ENCODE measurements around the gene ATG4C.
"Not testable (repeated sequence)": the region's sequence is repeated elsewhere in the genome, so short reads cannot be mapped to it uniquely, and the experiment has no call there.

DNA sequence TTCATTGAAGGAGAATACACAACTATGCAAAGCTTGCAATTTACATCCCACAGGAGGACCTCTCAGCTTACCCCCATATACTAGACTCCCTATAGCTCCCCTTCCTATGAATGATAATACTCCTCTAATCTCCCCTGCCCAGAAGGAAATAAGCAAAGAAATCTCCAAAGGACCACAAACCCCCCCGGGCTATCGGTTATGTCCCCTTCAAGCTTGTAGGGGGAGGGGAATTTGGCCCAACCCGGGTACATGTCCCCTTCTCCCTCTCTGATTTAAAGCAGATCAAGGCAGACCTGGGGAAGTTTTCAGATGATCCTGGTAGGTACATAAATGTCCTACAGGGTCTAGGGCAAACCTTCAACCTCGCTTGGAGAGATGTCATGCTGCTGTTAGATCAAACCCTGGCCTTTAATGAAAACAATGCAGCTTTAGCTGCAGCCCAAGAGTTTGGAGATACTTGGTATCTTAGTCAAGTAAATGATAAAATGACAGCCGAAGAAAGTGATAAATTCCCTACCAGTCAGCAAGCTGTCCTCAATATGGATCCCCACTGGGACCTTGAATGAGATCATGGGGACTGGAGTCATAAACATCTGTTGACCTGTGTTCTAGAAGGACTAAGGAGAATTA is 27.6 kb upstream of the ATG4C start:
- not testable (repeated sequence) for TF ChIP-seq SIN3A (IDR thresholded peaks at IDR 0.05; ENCODE audit: borderline replicate concordance, insufficient read depth, low read depth, low read length)
- TF ChIP-seq, protein P1, sequence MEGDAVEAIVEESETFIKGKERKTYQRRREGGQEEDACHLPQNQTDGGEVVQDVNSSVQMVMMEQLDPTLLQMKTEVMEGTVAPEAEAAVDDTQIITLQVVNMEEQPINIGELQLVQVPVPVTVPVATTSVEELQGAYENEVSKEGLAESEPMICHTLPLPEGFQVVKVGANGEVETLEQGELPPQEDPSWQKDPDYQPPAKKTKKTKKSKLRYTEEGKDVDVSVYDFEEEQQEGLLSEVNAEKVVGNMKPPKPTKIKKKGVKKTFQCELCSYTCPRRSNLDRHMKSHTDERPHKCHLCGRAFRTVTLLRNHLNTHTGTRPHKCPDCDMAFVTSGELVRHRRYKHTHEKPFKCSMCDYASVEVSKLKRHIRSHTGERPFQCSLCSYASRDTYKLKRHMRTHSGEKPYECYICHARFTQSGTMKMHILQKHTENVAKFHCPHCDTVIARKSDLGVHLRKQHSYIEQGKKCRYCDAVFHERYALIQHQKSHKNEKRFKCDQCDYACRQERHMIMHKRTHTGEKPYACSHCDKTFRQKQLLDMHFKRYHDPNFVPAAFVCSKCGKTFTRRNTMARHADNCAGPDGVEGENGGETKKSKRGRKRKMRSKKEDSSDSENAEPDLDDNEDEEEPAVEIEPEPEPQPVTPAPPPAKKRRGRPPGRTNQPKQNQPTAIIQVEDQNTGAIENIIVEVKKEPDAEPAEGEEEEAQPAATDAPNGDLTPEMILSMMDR (IDR thresholded peaks at IDR 0.05), result not testable (repeated sequence)
- TF ChIP-seq, protein P2, sequence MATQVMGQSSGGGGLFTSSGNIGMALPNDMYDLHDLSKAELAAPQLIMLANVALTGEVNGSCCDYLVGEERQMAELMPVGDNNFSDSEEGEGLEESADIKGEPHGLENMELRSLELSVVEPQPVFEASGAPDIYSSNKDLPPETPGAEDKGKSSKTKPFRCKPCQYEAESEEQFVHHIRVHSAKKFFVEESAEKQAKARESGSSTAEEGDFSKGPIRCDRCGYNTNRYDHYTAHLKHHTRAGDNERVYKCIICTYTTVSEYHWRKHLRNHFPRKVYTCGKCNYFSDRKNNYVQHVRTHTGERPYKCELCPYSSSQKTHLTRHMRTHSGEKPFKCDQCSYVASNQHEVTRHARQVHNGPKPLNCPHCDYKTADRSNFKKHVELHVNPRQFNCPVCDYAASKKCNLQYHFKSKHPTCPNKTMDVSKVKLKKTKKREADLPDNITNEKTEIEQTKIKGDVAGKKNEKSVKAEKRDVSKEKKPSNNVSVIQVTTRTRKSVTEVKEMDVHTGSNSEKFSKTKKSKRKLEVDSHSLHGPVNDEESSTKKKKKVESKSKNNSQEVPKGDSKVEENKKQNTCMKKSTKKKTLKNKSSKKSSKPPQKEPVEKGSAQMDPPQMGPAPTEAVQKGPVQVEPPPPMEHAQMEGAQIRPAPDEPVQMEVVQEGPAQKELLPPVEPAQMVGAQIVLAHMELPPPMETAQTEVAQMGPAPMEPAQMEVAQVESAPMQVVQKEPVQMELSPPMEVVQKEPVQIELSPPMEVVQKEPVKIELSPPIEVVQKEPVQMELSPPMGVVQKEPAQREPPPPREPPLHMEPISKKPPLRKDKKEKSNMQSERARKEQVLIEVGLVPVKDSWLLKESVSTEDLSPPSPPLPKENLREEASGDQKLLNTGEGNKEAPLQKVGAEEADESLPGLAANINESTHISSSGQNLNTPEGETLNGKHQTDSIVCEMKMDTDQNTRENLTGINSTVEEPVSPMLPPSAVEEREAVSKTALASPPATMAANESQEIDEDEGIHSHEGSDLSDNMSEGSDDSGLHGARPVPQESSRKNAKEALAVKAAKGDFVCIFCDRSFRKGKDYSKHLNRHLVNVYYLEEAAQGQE (IDR thresholded peaks at IDR 0.05; ENCODE audit: insufficient read depth in 1 of 2, low read depth in 2 of 2, low read length in 1 of 2), result not testable (repeated sequence)

Measured in Panc1 (cell line).